ENCODE results near the gene GRIK4. TPM values are rescaled to one million over a fixed set of nuclear protein-coding genes. Genes with fewer than 3 reads are reported as not detected.
A peak's percentile ranks its signal among the peaks of the same experiment; 100 is the strongest.

GRIK4 gene
- polyA plus RNA-seq, 1 donor from 2014 or later = 3.4 TPM

DNA sequence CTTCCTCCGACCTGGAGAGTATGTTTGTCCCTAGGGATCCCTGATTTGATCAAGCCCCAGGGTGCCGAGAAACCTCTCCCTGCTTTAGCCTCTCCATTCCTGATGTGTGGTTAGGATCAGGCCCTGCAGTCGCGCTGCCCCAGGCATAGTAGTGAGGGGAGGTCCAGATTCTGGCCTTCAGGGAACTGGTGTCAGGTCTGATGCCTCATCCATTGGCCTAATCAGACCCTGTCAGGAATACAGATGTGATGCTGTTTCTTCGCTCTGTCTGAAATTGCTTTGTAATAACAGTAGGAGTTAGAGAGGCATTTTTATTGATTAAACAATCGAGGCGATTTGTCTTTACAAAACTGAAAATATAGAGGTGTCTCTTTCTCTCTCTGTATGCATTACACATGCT is 75.2 kb downstream of the GRIK4 start:
- Histone ChIP-seq H3K27me3 (ENCODE audit: insufficient read depth, low read depth, low read length) (no peaks in the 10 kb centered on the region), H3K4me3 (ENCODE audit: low read length) (peak overlapping the region; percentile 58), H3K36me3 (ENCODE audit: insufficient read depth, low read length) (no peaks in the 10 kb centered on the region), H2AFZ (ENCODE audit: low read depth, low read length) (no peak overlapping the region), H3K4me2 (ENCODE audit: low read length) (peak overlapping the region; percentile 5), H3F3A (ENCODE audit: insufficient read depth, low read length, poor library complexity, severe bottlenecking) (peaks cover 8% of the 10 kb centered on the region), H4K20me1 (ENCODE audit: insufficient read depth) (no peaks in the 10 kb centered on the region), H3K9me3 (ENCODE audit: low read length) (no peaks in the 10 kb centered on the region), H3K9ac (ENCODE audit: low read length) (peak overlapping the region; percentile 44), H3K9me2 (ENCODE audit: insufficient read depth, low read length) (no peaks in the 10 kb centered on the region), H3K27ac (ENCODE audit: low read length) (peak overlapping the region; percentile 83), H3K79me2 (replicated peaks; ENCODE audit: insufficient read depth, low read length) (no peaks in the 10 kb centered on the region)
- no peak for TF ChIP-seq EZH2 (IDR thresholded peaks at IDR 0.05; ENCODE audit: borderline replicate concordance, insufficient read depth, low read length, poor library complexity, severe bottlenecking)
- TF ChIP-seq TAF1 (IDR thresholded peaks at IDR 0.05; ENCODE audit: low read depth) = no peak

DNA sequence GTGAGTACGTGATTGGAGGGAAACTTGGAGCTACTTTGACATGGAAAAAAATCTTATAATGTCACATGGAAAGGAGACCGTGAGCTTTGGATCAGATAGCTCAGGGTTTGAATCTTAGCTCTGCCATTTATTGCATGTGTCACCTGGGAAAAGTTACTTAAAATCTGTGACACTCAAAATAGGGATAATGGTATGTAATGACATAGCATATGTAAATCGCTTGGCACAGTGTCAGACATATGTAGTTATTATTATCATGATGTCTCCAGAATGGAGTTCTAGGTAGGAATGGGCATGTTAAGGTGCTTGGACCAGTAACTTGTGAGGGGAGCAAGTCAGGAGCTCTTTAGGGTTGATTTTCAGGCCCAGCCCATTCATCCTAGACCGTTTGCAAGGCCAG is 75.8 kb downstream of the GRIK4 start:
- TF ChIP-seq, protein P1, sequence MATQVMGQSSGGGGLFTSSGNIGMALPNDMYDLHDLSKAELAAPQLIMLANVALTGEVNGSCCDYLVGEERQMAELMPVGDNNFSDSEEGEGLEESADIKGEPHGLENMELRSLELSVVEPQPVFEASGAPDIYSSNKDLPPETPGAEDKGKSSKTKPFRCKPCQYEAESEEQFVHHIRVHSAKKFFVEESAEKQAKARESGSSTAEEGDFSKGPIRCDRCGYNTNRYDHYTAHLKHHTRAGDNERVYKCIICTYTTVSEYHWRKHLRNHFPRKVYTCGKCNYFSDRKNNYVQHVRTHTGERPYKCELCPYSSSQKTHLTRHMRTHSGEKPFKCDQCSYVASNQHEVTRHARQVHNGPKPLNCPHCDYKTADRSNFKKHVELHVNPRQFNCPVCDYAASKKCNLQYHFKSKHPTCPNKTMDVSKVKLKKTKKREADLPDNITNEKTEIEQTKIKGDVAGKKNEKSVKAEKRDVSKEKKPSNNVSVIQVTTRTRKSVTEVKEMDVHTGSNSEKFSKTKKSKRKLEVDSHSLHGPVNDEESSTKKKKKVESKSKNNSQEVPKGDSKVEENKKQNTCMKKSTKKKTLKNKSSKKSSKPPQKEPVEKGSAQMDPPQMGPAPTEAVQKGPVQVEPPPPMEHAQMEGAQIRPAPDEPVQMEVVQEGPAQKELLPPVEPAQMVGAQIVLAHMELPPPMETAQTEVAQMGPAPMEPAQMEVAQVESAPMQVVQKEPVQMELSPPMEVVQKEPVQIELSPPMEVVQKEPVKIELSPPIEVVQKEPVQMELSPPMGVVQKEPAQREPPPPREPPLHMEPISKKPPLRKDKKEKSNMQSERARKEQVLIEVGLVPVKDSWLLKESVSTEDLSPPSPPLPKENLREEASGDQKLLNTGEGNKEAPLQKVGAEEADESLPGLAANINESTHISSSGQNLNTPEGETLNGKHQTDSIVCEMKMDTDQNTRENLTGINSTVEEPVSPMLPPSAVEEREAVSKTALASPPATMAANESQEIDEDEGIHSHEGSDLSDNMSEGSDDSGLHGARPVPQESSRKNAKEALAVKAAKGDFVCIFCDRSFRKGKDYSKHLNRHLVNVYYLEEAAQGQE (IDR thresholded peaks at IDR 0.05; ENCODE audit: borderline replicate concordance) = peak; percentile 8
- TF ChIP-seq EZH2 (IDR thresholded peaks at IDR 0.05; ENCODE audit: borderline replicate concordance, insufficient read depth, low read length, poor library complexity, severe bottlenecking) = no peak
- TF ChIP-seq, protein P2, sequence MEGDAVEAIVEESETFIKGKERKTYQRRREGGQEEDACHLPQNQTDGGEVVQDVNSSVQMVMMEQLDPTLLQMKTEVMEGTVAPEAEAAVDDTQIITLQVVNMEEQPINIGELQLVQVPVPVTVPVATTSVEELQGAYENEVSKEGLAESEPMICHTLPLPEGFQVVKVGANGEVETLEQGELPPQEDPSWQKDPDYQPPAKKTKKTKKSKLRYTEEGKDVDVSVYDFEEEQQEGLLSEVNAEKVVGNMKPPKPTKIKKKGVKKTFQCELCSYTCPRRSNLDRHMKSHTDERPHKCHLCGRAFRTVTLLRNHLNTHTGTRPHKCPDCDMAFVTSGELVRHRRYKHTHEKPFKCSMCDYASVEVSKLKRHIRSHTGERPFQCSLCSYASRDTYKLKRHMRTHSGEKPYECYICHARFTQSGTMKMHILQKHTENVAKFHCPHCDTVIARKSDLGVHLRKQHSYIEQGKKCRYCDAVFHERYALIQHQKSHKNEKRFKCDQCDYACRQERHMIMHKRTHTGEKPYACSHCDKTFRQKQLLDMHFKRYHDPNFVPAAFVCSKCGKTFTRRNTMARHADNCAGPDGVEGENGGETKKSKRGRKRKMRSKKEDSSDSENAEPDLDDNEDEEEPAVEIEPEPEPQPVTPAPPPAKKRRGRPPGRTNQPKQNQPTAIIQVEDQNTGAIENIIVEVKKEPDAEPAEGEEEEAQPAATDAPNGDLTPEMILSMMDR (IDR thresholded peaks at IDR 0.05; ENCODE audit: poor library complexity, severe bottlenecking) = no peak
- TF ChIP-seq POLR2AphosphoS5 (IDR thresholded peaks at IDR 0.05) = peak; percentile 65
- TF ChIP-seq EP300 (conservative IDR thresholded peaks at IDR 0.05; ENCODE audit: poor library complexity, severe bottlenecking) = peak; percentile 54
- TF ChIP-seq TAF1 (IDR thresholded peaks at IDR 0.05; ENCODE audit: low read depth) = no peak
- no peak for TF ChIP-seq RAD21 (conservative IDR thresholded peaks at IDR 0.05)
- no peak for TF ChIP-seq SMC3 (conservative IDR thresholded peaks at IDR 0.05; ENCODE audit: poor library complexity)
- peak; percentile 24 for TF ChIP-seq MXI1 (conservative IDR thresholded peaks at IDR 0.05; ENCODE audit: poor library complexity, severe bottlenecking)
- Histone ChIP-seq H2AFZ (ENCODE audit: low read depth, low read length) (no peak overlapping the region), H4K20me1 (ENCODE audit: insufficient read depth) (no peaks in the 10 kb centered on the region), H3K4me2 (ENCODE audit: low read length) (peak overlapping the region; percentile 32), H3K9ac (ENCODE audit: low read length) (peak overlapping the region; percentile 44), H3F3A (ENCODE audit: insufficient read depth, low read length, poor library complexity, severe bottlenecking) (peaks cover 8% of the 10 kb centered on the region), H3K9me2 (ENCODE audit: insufficient read depth, low read length) (no peaks in the 10 kb centered on the region), H3K79me2 (replicated peaks; ENCODE audit: insufficient read depth, low read length) (no peaks in the 10 kb centered on the region), H3K36me3 (ENCODE audit: insufficient read depth, low read length) (no peaks in the 10 kb centered on the region), H3K4me3 (ENCODE audit: low read length) (peak overlapping the region; percentile 58), H3K27me3 (ENCODE audit: insufficient read depth, low read depth, low read length) (no peaks in the 10 kb centered on the region), H3K27ac (ENCODE audit: low read length) (peak overlapping the region; percentile 83), H3K9me3 (ENCODE audit: low read length) (no peaks in the 10 kb centered on the region)

Measured in neural cell (in vitro differentiated cells).